ENCODE results near the gene YBEY.
"Not testable (repeated sequence)": the region's sequence is repeated elsewhere in the genome, so short reads cannot be mapped to it uniquely, and the experiment has no call there.

YBEY gene

GRCh38 chr21:46304437-46304836 lies 18.3 kb downstream of the YBEY start:
- no peak for DNase-seq (ENCODE audit: low read depth, low spot score)

GRCh38 chr21:46304955-46305354 lies 18.8 kb downstream of the YBEY start:
- no peak for DNase-seq (ENCODE audit: low read depth, low spot score)

- DNase-seq (ENCODE audit: low read depth, low spot score): peak; percentile 87
Observed at GRCh38 chr21:46307625-46308024, 21.5 kb downstream of the YBEY start.

- peak; percentile 43 for DNase-seq (ENCODE audit: low read depth, low spot score)
Observed at GRCh38 chr21:46308431-46308830, 22.3 kb downstream of the YBEY start.

- DNase-seq (ENCODE audit: low read depth, low spot score): not testable (repeated sequence)
Observed at GRCh38 chr21:46310260-46310659, 24.1 kb downstream of the YBEY start.

GRCh38 chr21:46311568-46311967 lies 25.4 kb downstream of the YBEY start:
- DNase-seq (ENCODE audit: low read depth, low spot score): no peak

GRCh38 chr21:46312949-46313348 lies 26.8 kb downstream of the YBEY start:
- DNase-seq (ENCODE audit: low read depth, low spot score): no peak

- no peak for DNase-seq (ENCODE audit: low read depth, low spot score)
Observed at GRCh38 chr21:46314441-46315020, 28.4 kb downstream of the YBEY start.

- DNase-seq (ENCODE audit: low read depth, low spot score): no peak
Observed at GRCh38 chr21:46316708-46317324, 30.7 kb downstream of the YBEY start.

GRCh38 chr21:46317710-46318463 lies 31.7 kb downstream of the YBEY start:
- DNase-seq (ENCODE audit: low read depth, low spot score): no peak

GRCh38 chr21:46318464-46318845 lies 32.3 kb downstream of the YBEY start:
- DNase-seq (ENCODE audit: low read depth, low spot score): no peak

- DNase-seq (ENCODE audit: low read depth, low spot score): no peak
Observed at GRCh38 chr21:46319186-46319585, 33.0 kb downstream of the YBEY start.

- DNase-seq (ENCODE audit: low read depth, low spot score): no peak
Observed at GRCh38 chr21:46320331-46320801, 34.2 kb downstream of the YBEY start.

- peak; percentile 71 for DNase-seq (ENCODE audit: low read depth, low spot score)
Observed at GRCh38 chr21:46322351-46323226, 36.4 kb downstream of the YBEY start.

- peak; percentile 34 for DNase-seq (ENCODE audit: low read depth, low spot score)
Observed at GRCh38 chr21:46323227-46323709, 37.1 kb downstream of the YBEY start.

- peak; percentile 100 for DNase-seq (ENCODE audit: low read depth, low spot score)
Observed at GRCh38 chr21:46323710-46324389, 37.7 kb downstream of the YBEY start, which contains the start of the genes C21orf58 and PCNT. C21orf58 (minus strand) TSS chr21:46323870; CDS start chr21:46322738, 1,132 bp downstream. PCNT (plus strand) TSS chr21:46324156; CDS start chr21:46324229, 73 bp downstream.

- peak; percentile 94 for DNase-seq (ENCODE audit: low read depth, low spot score)
Observed at GRCh38 chr21:46324390-46325072, 38.4 kb downstream of the YBEY start.

GRCh38 chr21:46325073-46325912 lies 39.2 kb downstream of the YBEY start:
- peak; percentile 79 for DNase-seq (ENCODE audit: low read depth, low spot score)

GRCh38 chr21:46326110-46326703 lies 40.1 kb downstream of the YBEY start:
- no peak for DNase-seq (ENCODE audit: low read depth, low spot score)

Data from astrocyte of the hippocampus (primary cell).